Activated naive CD8-positive, alpha-beta T cell treated with anti-CD3 and anti-CD28 coated beads for 36 hours (primary cell): Measurements from ENCODE around the gene OSBP2. TPM values are rescaled to one million over a fixed set of nuclear protein-coding genes. Genes with fewer than 3 reads are reported as not detected.

Experiments used
- DNase-seq: peaks from one replicate; pipeline ENCODE4 v3.0.0; 2021
- H3K27ac Mint-ChIP-seq: one replicate; pipeline ENCODE4 v1.8.0; 2022; ENCODE audit warnings: mild to moderate bottlenecking, moderate library complexity, mixed read lengths
- H3K27me3 Mint-ChIP-seq: one replicate; pipeline ENCODE4 v1.8.0; 2022; ENCODE audit warnings: mild to moderate bottlenecking, mixed read lengths
- H3K36me3 Mint-ChIP-seq: one replicate; pipeline ENCODE4 v1.8.0; 2021; ENCODE audit warnings: mild to moderate bottlenecking, mixed read lengths
- H3K4me1 Mint-ChIP-seq: one replicate; pipeline ENCODE4 v1.8.0; 2021; ENCODE audit warnings: mixed read lengths
- H3K4me3 Mint-ChIP-seq: one replicate; pipeline ENCODE4 v1.8.0; 2022; ENCODE audit warnings: mild to moderate bottlenecking, moderate library complexity, mixed read lengths
- H3K9me3 Mint-ChIP-seq: one replicate; pipeline ENCODE4 v1.8.0; 2022; ENCODE audit warnings: mixed read lengths
- total RNA-seq, 2 experiments: library from RNA; stranded (reverse); gene quantifications; one replicate each; pipeline ENCODE4 v1.2.3, GENCODE V29; 2021

The OSBP2 gene
- total RNA-seq, 2 experiments from 2014 or later, result 0.45 to 0.84 TPM

GRCh38 chr22:30782613-30783012 lies 87.9 kb downstream of the OSBP2 start:
- no peak overlapping the region for H3K27ac Mint-ChIP-seq

GRCh38 chr22:30783021-30783420 lies 88.3 kb downstream of the OSBP2 start:
- Mint-ChIP-seq H3K36me3 (no peaks in the 10 kb centered on the region), H3K27ac (no peak overlapping the region), H3K4me1 (peaks cover 7% of the 10 kb centered on the region), H3K27me3 (peaks cover 3% of the 10 kb centered on the region), H3K9me3 (no peaks in the 10 kb centered on the region), H3K4me3 (no peak overlapping the region)
- DNase-seq, result no peak

More at GRCh38 chr22:30782613-30783012, 87.9 kb downstream of the OSBP2 start:
- Mint-ChIP-seq H3K4me1 (peaks cover 7% of the 10 kb centered on the region), H3K27me3 (peaks cover 3% of the 10 kb centered on the region), H3K4me3 (no peak overlapping the region), H3K9me3 (no peaks in the 10 kb centered on the region), H3K36me3 (no peaks in the 10 kb centered on the region)
- no peak for DNase-seq

GRCh38 chr22:30785527-30785926 lies 90.9 kb downstream of the OSBP2 start:
- Mint-ChIP-seq H3K27ac (no peak overlapping the region), H3K27me3 (no peaks in the 10 kb centered on the region), H3K36me3 (no peaks in the 10 kb centered on the region), H3K9me3 (no peaks in the 10 kb centered on the region), H3K4me1 (peaks cover 2% of the 10 kb centered on the region), H3K4me3 (no peak overlapping the region)
- DNase-seq, result no peak

GRCh38 chr22:30790366-30790765 lies 95.7 kb downstream of the OSBP2 start:
- Mint-ChIP-seq H3K36me3 (no peaks in the 10 kb centered on the region), H3K4me3 (no peak overlapping the region), H3K27me3 (peaks cover 3% of the 10 kb centered on the region), H3K4me1 (no peaks in the 10 kb centered on the region), H3K9me3 (peaks cover 4% of the 10 kb centered on the region), H3K27ac (no peak overlapping the region)
- DNase-seq, result no peak

- peaks cover 3% of the 10 kb centered on the region for H3K27me3 Mint-ChIP-seq
Observed at GRCh38 chr22:30792456-30792855, 97.8 kb downstream of the OSBP2 start.

GRCh38 chr22:30795118-30795517 lies 100.4 kb downstream of the OSBP2 start:
- peaks cover 6% of the 10 kb centered on the region for H3K9me3 Mint-ChIP-seq
- no peak for DNase-seq
- no peak overlapping the region for H3K27ac Mint-ChIP-seq
- no peaks in the 10 kb centered on the region for H3K4me1 Mint-ChIP-seq
- peaks cover 20% of the 10 kb centered on the region for H3K27me3 Mint-ChIP-seq
- no peaks in the 10 kb centered on the region for H3K36me3 Mint-ChIP-seq
- H3K4me3 Mint-ChIP-seq, result no peak overlapping the region

More at GRCh38 chr22:30792456-30792855, 97.8 kb downstream of the OSBP2 start:
- Mint-ChIP-seq H3K4me1 (no peaks in the 10 kb centered on the region), H3K4me3 (no peak overlapping the region), H3K27ac (no peak overlapping the region), H3K9me3 (peaks cover 6% of the 10 kb centered on the region), H3K36me3 (no peaks in the 10 kb centered on the region)
- no peak for DNase-seq

GRCh38 chr22:30801695-30802094 lies 107.0 kb downstream of the OSBP2 start:
- Mint-ChIP-seq H3K9me3 (no peaks in the 10 kb centered on the region), H3K27ac (no peak overlapping the region), H3K27me3 (peaks cover 60% of the 10 kb centered on the region), H3K4me1 (peaks cover 12% of the 10 kb centered on the region), H3K36me3 (no peaks in the 10 kb centered on the region), H3K4me3 (no peak overlapping the region)
- no peak for DNase-seq

GRCh38 chr22:30802202-30803166 lies 107.8 kb downstream of the OSBP2 start:
- H3K36me3 Mint-ChIP-seq, result no peaks in the 10 kb centered on the region
- H3K27ac Mint-ChIP-seq, result no peak overlapping the region
- DNase-seq, result peak; percentile 87
- peaks cover 13% of the 10 kb centered on the region for H3K4me1 Mint-ChIP-seq
- H3K4me3 Mint-ChIP-seq, result no peak overlapping the region
- no peaks in the 10 kb centered on the region for H3K9me3 Mint-ChIP-seq
- H3K27me3 Mint-ChIP-seq, result peaks cover 60% of the 10 kb centered on the region

- Mint-ChIP-seq H3K36me3 (no peaks in the 10 kb centered on the region), H3K27me3 (peaks cover 55% of the 10 kb centered on the region), H3K27ac (no peak overlapping the region), H3K4me3 (no peak overlapping the region), H3K9me3 (no peaks in the 10 kb centered on the region), H3K4me1 (peaks cover 13% of the 10 kb centered on the region)
- DNase-seq, result no peak
Observed at GRCh38 chr22:30803679-30804078, 109.0 kb downstream of the OSBP2 start.

GRCh38 chr22:30804626-30805025 lies 110.0 kb downstream of the OSBP2 start:
- no peak overlapping the region for H3K4me3 Mint-ChIP-seq
- no peak overlapping the region for H3K27ac Mint-ChIP-seq
- DNase-seq, result no peak
- peaks cover 48% of the 10 kb centered on the region for H3K27me3 Mint-ChIP-seq
- H3K36me3 Mint-ChIP-seq, result no peaks in the 10 kb centered on the region
- H3K4me1 Mint-ChIP-seq, result peaks cover 13% of the 10 kb centered on the region
- no peaks in the 10 kb centered on the region for H3K9me3 Mint-ChIP-seq

- Mint-ChIP-seq H3K36me3 (no peaks in the 10 kb centered on the region), H3K4me3 (no peak overlapping the region), H3K4me1 (peaks cover 18% of the 10 kb centered on the region), H3K27ac (no peak overlapping the region), H3K27me3 (peaks cover 30% of the 10 kb centered on the region), H3K9me3 (no peaks in the 10 kb centered on the region)
- no peak for DNase-seq
Observed at GRCh38 chr22:30806391-30806861, 111.8 kb downstream of the OSBP2 start.

- no peaks in the 10 kb centered on the region for H3K9me3 Mint-ChIP-seq
- no peak for DNase-seq
- no peak overlapping the region for H3K27ac Mint-ChIP-seq
- H3K27me3 Mint-ChIP-seq, result peaks cover 6% of the 10 kb centered on the region
- H3K4me3 Mint-ChIP-seq, result no peak overlapping the region
- H3K36me3 Mint-ChIP-seq, result no peaks in the 10 kb centered on the region
- H3K4me1 Mint-ChIP-seq, result peaks cover 12% of the 10 kb centered on the region
Observed at GRCh38 chr22:30809086-30809485, 114.4 kb downstream of the OSBP2 start.

- DNase-seq, result no peak
- no peaks in the 10 kb centered on the region for H3K27me3 Mint-ChIP-seq
Observed at GRCh38 chr22:30810105-30810504, 115.4 kb downstream of the OSBP2 start.

GRCh38 chr22:30813936-30814335 lies 119.3 kb downstream of the OSBP2 start:
- no peaks in the 10 kb centered on the region for H3K27me3 Mint-ChIP-seq
- peaks cover 4% of the 10 kb centered on the region for H3K4me1 Mint-ChIP-seq
- no peak overlapping the region for H3K4me3 Mint-ChIP-seq
- H3K27ac Mint-ChIP-seq, result no peak overlapping the region
- DNase-seq, result no peak
- no peaks in the 10 kb centered on the region for H3K36me3 Mint-ChIP-seq
- H3K9me3 Mint-ChIP-seq, result no peaks in the 10 kb centered on the region

More at GRCh38 chr22:30810105-30810504, 115.4 kb downstream of the OSBP2 start:
- Mint-ChIP-seq H3K4me1 (peaks cover 12% of the 10 kb centered on the region), H3K36me3 (no peaks in the 10 kb centered on the region), H3K27ac (no peak overlapping the region), H3K4me3 (no peak overlapping the region), H3K9me3 (no peaks in the 10 kb centered on the region)

GRCh38 chr22:30816413-30816812 lies 121.7 kb downstream of the OSBP2 start:
- Mint-ChIP-seq H3K27ac (no peak overlapping the region), H3K4me3 (no peak overlapping the region), H3K9me3 (no peaks in the 10 kb centered on the region), H3K27me3 (peaks cover 12% of the 10 kb centered on the region), H3K4me1 (no peaks in the 10 kb centered on the region), H3K36me3 (no peaks in the 10 kb centered on the region)
- no peak for DNase-seq

- Mint-ChIP-seq H3K4me3 (no peak overlapping the region), H3K4me1 (peaks cover 2% of the 10 kb centered on the region), H3K27me3 (peaks cover 35% of the 10 kb centered on the region)
Observed at GRCh38 chr22:30821381-30821780, 126.7 kb downstream of the OSBP2 start.

More at GRCh38 chr22:30821381-30821780, 126.7 kb downstream of the OSBP2 start:
- Mint-ChIP-seq H3K9me3 (no peaks in the 10 kb centered on the region), H3K27ac (no peak overlapping the region), H3K36me3 (no peaks in the 10 kb centered on the region)
- DNase-seq, result no peak
